ENCODE data around the gene VTI1A.
"Not testable (repeated sequence)": the region's sequence is repeated elsewhere in the genome, so short reads cannot be mapped to it uniquely, and the experiment has no call there.

VTI1A gene

GRCh38 chr10:112454910-112455779 is 8.1 kb downstream of the VTI1A start:
- no peak for DNase-seq

GRCh38 chr10:112456533-112456932 is 9.5 kb downstream of the VTI1A start:
- DNase-seq, result no peak

DNA sequence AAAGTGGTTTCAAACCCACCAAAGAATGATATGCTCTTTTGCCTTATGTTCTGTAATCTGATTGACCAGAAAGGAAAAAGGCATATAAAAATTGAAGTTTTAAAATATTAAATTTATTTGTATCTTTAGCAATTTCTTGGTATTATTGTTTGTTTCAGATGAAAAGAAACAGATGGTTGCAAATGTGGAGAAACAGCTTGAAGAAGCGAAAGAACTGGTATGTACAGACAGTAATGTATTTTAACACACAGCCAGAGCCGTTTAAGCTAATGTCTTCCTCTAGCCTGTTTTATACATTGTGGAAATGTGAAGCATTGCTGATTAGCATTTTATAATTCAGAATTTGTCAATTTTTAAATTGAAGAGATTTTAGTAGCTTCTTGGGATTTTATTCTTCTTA is 13.4 kb downstream of the VTI1A start:
- DNase-seq, result no peak

GRCh38 chr10:112461029-112461887 is 14.2 kb downstream of the VTI1A start:
- DNase-seq, result no peak

GRCh38 chr10:112464074-112464473 is 17.1 kb downstream of the VTI1A start:
- DNase-seq, result not testable (repeated sequence)

GRCh38 chr10:112465299-112465883 is 18.4 kb downstream of the VTI1A start:
- DNase-seq, result no peak

DNA sequence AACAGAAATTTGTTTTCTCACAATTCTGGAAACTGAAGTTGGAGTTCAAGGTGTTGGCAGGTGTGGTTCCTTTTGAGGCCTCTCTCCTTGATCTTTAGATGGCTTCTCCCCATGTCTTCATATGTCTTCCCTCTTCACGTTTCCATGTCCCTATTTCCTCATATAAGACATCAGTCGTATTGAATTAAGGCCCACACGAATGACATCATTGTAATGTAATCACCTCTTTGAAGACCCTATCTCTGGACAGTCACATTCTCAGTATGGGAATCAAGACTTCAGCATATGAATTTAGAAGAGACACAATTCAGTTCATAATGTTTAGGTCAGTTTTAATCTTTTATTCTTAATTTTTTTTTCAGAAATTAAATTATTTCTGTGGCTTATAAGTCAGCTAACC is 19.8 kb downstream of the VTI1A start:
- no peak for DNase-seq

- no peak for DNase-seq
These were observed 20.6 kb downstream of the VTI1A start for GRCh38 chr10:112467541-112468075.

GRCh38 chr10:112471878-112472487 is 25.0 kb downstream of the VTI1A start:
- DNase-seq, result peak in 1 of 2 experiments; percentile 35

DNA sequence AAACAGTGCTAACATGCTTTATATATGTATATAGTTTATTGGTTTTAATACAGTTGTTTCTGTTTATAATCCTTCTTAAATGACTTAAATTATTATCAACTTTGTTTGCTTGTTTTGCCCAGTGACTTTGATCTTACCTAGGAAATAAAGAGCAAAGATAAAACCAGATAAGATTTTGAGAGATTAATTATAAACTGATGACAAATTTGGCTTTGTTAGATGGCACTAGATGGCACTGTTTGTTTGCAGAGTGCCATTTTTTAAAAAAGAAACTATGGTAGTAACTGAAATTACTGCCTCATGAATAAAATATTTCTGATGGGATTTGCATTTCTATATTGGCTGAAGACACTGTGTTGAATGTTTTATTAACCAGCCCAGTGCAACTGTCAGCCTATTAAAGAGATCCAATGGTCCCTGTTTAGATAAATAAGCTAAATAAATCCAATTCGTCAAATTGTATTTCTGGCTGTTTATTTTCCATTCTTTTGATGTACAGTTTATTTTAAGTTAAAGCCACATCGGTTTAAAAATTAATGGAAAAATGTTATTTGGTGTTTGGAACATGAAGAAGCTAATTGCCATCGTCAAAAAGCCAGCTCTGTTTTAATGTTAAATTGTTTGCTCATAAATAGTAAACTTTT is 28.7 kb downstream of the VTI1A start:
- no peak for DNase-seq

- no peak for DNase-seq
These were observed 34.6 kb downstream of the VTI1A start for GRCh38 chr10:112481602-112482001.

GRCh38 chr10:112484399-112484798 is 37.4 kb downstream of the VTI1A start:
- no peak for DNase-seq

DNA sequence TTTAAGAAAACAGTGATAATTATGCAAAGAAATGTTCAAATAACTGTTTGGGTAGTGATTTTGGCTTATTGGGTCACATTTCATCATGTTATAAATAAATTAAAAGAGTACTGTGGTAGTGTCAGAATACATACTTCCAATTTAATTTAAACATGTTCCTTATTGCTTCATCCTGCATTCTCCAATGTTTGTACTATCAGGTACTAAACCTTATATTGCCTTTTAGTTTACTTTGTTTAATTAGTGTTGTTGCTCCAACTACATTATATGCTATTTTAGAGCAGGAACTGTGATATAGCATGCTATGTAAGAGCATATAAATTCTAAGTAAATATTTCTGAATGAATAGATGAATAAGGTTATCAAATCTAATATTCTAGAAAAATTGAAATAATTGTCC is 40.9 kb downstream of the VTI1A start:
- no peak for DNase-seq

DNA sequence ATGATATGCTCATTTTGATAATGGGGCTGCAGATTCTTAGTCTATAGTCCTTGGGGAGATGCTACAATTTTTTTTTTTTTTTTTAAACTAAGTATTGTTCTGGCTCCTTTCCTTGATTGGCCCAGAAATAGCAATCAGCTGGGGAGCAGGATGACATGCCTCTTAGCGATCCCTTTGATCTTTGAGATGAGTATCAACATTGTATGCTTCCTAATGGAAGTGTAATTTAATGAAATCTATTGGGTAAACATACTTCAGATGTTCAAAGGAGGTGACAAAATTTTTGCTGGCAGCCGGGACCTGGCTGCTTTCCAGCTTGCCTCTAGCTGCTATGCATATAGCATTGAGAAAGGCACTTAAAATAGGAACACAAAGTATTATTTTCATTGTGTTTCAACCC is 43.5 kb downstream of the VTI1A start:
- DNase-seq, result no peak

DNA sequence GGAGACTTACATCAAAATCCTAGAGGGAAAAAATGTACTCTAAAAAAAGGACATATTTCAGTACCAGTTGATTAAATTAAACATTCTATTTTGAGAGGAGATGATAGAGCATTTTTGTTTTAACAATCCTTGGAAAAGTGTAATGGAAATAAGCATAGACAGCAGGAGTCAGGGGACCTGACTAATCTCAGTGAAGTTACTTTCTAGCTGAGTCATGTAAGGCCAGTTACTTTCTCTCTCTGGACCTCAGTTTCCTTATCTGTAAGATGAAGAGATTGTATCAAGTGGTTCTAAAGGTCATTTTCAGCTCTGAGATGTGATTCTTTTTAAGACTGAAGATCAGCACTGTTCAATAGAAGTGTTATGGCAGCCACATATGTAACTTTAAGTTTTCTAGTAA is 44.1 kb downstream of the VTI1A start:
- DNase-seq, result no peak

DNA sequence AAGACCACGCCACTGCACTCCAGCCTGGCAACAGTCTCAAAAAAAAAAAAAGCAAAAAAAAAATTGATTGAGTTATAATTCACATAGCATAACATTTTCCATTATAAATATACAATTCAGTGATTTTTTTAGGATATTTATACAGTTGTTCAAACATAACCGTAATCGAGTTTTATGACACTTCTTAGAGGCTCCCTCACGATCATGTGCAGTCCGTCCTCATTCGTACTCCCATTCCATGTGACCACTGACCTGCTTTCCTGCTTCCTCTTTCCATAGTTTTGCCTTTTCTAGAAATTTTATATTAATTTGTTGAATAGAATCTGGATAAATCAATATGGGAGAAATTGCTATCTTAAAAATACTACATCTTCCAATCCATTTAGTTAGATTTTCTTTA is 45.7 kb downstream of the VTI1A start:
- DNase-seq, result no peak

- DNase-seq, result no peak
These were observed 50.4 kb downstream of the VTI1A start for GRCh38 chr10:112497347-112497950.

GRCh38 chr10:112498806-112499205 is 51.8 kb downstream of the VTI1A start:
- DNase-seq, result no peak

DNA sequence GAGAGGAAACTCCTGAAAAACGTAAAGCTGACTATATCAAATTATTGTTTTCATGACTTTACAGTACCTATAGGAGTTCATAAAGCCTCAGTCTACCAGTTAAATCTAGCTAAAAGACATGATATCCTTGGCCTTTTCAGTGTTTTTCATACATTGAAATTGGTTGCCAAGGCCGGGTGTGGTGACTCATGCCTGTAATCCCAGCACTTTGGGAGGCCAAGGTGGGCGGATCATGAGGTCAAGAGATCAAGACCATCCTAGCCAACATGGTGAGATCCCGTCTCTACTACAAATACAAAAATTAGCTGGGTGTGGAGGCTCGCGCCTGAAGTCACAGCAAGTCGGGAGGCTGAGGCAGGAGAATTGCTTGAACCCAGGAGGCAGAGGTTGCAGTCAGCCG is 53.0 kb downstream of the VTI1A start:
- DNase-seq, result not testable (repeated sequence)

- no peak for DNase-seq
These were observed 55.5 kb downstream of the VTI1A start for GRCh38 chr10:112502536-112502935.

GRCh38 chr10:112503643-112504042 is 56.6 kb downstream of the VTI1A start:
- no peak for DNase-seq

DNA sequence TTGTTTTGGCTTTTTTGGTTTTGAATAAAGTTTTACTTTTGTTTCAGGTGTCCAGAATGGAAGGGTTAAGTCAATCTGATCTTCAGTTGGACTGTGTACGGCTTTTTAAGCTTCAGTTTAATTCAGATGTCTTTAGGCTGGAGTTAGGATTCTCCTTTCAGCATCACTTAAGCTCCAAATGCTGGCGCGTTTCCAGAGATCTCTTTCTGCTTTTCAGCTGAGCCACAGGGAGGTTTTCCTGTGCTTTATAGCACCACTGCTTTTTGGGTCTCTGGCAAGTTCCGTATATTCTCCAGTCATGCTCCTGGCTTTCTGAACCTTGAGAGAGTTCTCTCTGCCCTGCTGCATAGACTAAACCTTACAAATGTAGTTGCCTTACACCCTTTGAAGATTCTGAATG is 60.0 kb downstream of the VTI1A start:
- DNase-seq, result no peak
